Activated CD4-positive, alpha-beta T cell treated with anti-CD3 and anti-CD28 coated beads for 36 hours (primary cell): ENCODE data around the gene FAM47E. TPM values are rescaled to one million over a fixed set of nuclear protein-coding genes. Genes with fewer than 3 reads are reported as not detected.

Source experiments
- ATAC-seq: fragments of 200-7000 bp; cut with Tn5 transposase; one replicate; pipeline ENCODE4 v1.10.0; 2021; ENCODE audit warnings: mild to moderate bottlenecking, moderate library complexity
- CTCF ChIA-PET: fragments of 350-600 bp; sonication (Branson Sonifier 250); formaldehyde crosslinking; loops from one replicate; lab custom pipeline; 2021; ENCODE audit warnings: antibody characterized with exemption; lab: Charles Lee
- POLR2A ChIA-PET: fragments of 350-600 bp; sonication (Branson Sonifier 250); formaldehyde crosslinking; loops from one replicate; lab custom pipeline; 2021; ENCODE audit warnings: antibody characterized with exemption, inconsistent platforms; lab: Charles Lee
- DNase-seq: peaks from one replicate; pipeline ENCODE4 v3.0.0-alpha.2; 2020
- H3K27ac Mint-ChIP-seq: one replicate; pipeline ENCODE4 v1.8.0; 2021; ENCODE audit warnings: mixed read lengths
- H3K27me3 Mint-ChIP-seq: one replicate; pipeline ENCODE4 v1.8.0; 2021; ENCODE audit warnings: mixed read lengths
- H3K36me3 Mint-ChIP-seq: one replicate; pipeline ENCODE4 v1.8.0; 2021; ENCODE audit warnings: low read depth, mixed read lengths
- H3K4me1 Mint-ChIP-seq: one replicate; pipeline ENCODE4 v1.8.0; 2021; ENCODE audit warnings: mixed read lengths
- H3K4me3 Mint-ChIP-seq: one replicate; pipeline ENCODE4 v1.8.0; 2021; ENCODE audit warnings: mild to moderate bottlenecking, moderate library complexity, mixed read lengths
- H3K9me3 Mint-ChIP-seq: one replicate; pipeline ENCODE4 v1.8.0; 2021; ENCODE audit warnings: low read depth, mixed read lengths
- intact Hi-C, 2 experiments: fragments of 100-400 bp; cut with DNase I in 1 of 2; cut with micrococcal nuclease in 1 of 2; formaldehyde crosslinking; loops; one replicate each; pipeline versions ENCODE4 v1.14.2 to v1.15.1; 2022 to 2024; cut with DNase I, micrococcal nuclease
- total RNA-seq, 2 experiments: library from RNA; stranded (reverse); gene quantifications; one replicate each; pipeline ENCODE4 v1.2.3, GENCODE V29; 2021

The FAM47E gene
- total RNA-seq, 2 experiments from 2014 or later, result not detected

GRCh38 chr4:76246025-76246424, 5.5 kb upstream of the FAM47E start:
- no peaks in the 10 kb centered on the region for H3K36me3 Mint-ChIP-seq
- ATAC-seq, result no peak
- no peak overlapping the region for H3K27ac Mint-ChIP-seq
- no peak for DNase-seq
- intact Hi-C loops, result no loop called here
- CTCF ChIA-PET, result interaction anchor here (0.8 to 1.0 kb wide), 2 partner anchors 54 to 66 kb away, joined by 3 read pairs; no protein-coding TSS in a partner anchor
- POLR2A ChIA-PET, result no interaction called here
- H3K4me1 Mint-ChIP-seq, result peaks cover 2% of the 10 kb centered on the region
- H3K4me3 Mint-ChIP-seq, result no peak overlapping the region
- peaks cover 4% of the 10 kb centered on the region for H3K9me3 Mint-ChIP-seq
- H3K27me3 Mint-ChIP-seq, result peaks cover 35% of the 10 kb centered on the region

GRCh38 chr4:76246852-76247251, 4.7 kb upstream of the FAM47E start:
- Mint-ChIP-seq H3K36me3 (no peaks in the 10 kb centered on the region), H3K4me1 (peaks cover 6% of the 10 kb centered on the region), H3K9me3 (peaks cover under 1% of the 10 kb centered on the region), H3K27ac (no peak overlapping the region), H3K4me3 (no peak overlapping the region), H3K27me3 (peaks cover 39% of the 10 kb centered on the region)
- ChIA-PET POLR2A (no interaction called here), CTCF (interaction anchor here (0.8 to 1.0 kb wide), 2 partner anchors 53 to 67 kb away, joined by 3 read pairs; no protein-coding TSS in a partner anchor)
- DNase-seq (no peak), ATAC-seq (no peak)
- intact Hi-C loops, result no loop called here

DNA sequence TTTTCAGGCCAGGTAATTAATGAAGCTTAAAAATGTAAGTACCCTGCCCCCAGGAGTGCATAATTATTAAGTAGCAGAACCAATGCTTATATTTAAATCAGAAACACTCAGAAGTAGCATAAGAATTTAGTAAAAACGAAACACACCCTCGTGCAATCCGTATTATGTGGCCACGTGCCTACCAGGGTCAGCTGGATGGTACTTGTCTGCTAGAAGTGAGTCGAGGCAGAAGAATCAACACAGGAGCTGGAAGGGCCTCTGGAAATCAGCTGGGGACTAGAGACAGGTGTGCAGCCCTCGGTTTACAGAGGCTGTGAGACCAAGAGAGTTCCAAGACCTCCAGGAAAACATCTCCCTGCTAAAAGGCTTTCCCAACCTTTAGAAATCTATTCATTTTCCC, 559 bp upstream of the FAM47E start:
- POLR2A ChIA-PET, result no interaction called here
- H3K27ac Mint-ChIP-seq, result no peak overlapping the region
- peaks cover 59% of the 10 kb centered on the region for H3K27me3 Mint-ChIP-seq
- H3K4me1 Mint-ChIP-seq, result peaks cover 6% of the 10 kb centered on the region
- DNase-seq (peak; percentile 7), ATAC-seq (no peak)
- H3K4me3 Mint-ChIP-seq, result peak overlapping the region; percentile 62
- CTCF ChIA-PET, result interaction anchor here (0.5 to 1.7 kb wide), 3 partner anchors 15 to 71 kb away, joined by 3 to 5 read pairs (median 5); no protein-coding TSS in a partner anchor
- H3K36me3 Mint-ChIP-seq, result no peaks in the 10 kb centered on the region
- no peaks in the 10 kb centered on the region for H3K9me3 Mint-ChIP-seq
- intact Hi-C loops, result loop anchor here in 1 of 2 experiments (5.0 kb wide), 1 partner anchor 69 kb away; no protein-coding TSS in a partner anchor

- ChIA-PET CTCF (interaction anchor here (1.4 kb wide), 2 partner anchors 9 to 72 kb away, joined by 3 to 5 read pairs; no protein-coding TSS in a partner anchor), POLR2A (no interaction called here)
- intact Hi-C loops, result loop anchor here in 1 of 2 experiments (5.0 kb wide), 1 partner anchor 70 kb away; no protein-coding TSS in a partner anchor
- peaks cover 61% of the 10 kb centered on the region for H3K27me3 Mint-ChIP-seq
- no peaks in the 10 kb centered on the region for H3K9me3 Mint-ChIP-seq
- H3K27ac Mint-ChIP-seq, result no peak overlapping the region
- no peak for ATAC-seq
- DNase-seq, result no peak
- peak overlapping the region; percentile 20 for H3K4me3 Mint-ChIP-seq
- H3K4me1 Mint-ChIP-seq, result peaks cover 6% of the 10 kb centered on the region
- no peaks in the 10 kb centered on the region for H3K36me3 Mint-ChIP-seq
Observed at GRCh38 chr4:76252271-76252653, 741 bp downstream of the FAM47E start.

- H3K27ac Mint-ChIP-seq, result no peak overlapping the region
Observed at GRCh38 chr4:76253511-76253910, 2.0 kb downstream of the FAM47E start.

DNA sequence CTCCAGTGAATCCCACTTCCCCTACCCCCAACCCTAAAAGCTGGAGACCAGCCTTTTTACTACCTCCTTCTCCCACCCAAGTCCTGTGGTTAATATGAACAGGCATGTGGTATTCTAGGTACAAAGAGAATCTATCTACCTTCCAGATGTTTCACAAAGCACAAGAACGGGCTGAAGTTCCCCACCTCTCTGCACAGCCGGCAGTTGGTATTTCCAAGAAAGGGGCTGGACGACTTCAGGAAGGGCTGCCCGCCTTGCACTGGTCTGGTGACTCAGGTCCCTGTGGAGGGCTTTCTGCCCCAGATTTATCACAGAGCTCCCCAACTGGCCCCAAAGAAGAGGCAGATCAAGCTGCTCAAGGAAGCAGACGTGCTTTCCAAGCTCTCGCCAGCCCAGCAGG, 4.5 kb downstream of the FAM47E start:
- DNase-seq (no peak), ATAC-seq (no peak)
- ChIA-PET CTCF (interaction anchor here (1.2 kb wide), 1 partner anchor 12 kb away, joined by 3 read pairs; no protein-coding TSS in a partner anchor), POLR2A (no interaction called here)
- Mint-ChIP-seq H3K4me3 (no peak overlapping the region), H3K27me3 (peaks cover 42% of the 10 kb centered on the region), H3K4me1 (peaks cover 5% of the 10 kb centered on the region), H3K27ac (no peak overlapping the region), H3K9me3 (no peaks in the 10 kb centered on the region), H3K36me3 (no peaks in the 10 kb centered on the region)
- intact Hi-C loops, result no loop called here

More at GRCh38 chr4:76253511-76253910, 2.0 kb downstream of the FAM47E start:
- peaks cover 6% of the 10 kb centered on the region for H3K4me1 Mint-ChIP-seq
- ChIA-PET CTCF (interaction anchor here (0.5 to 1.4 kb wide), 5 partner anchors 8 to 439 kb away, joined by 3 to 5 read pairs (median 3); no protein-coding TSS in a partner anchor), POLR2A (no interaction called here)
- ATAC-seq, result no peak
- H3K4me3 Mint-ChIP-seq, result no peak overlapping the region
- no peaks in the 10 kb centered on the region for H3K36me3 Mint-ChIP-seq
- H3K9me3 Mint-ChIP-seq, result no peaks in the 10 kb centered on the region
- intact Hi-C loops, result loop anchor here in 1 of 2 experiments (5.0 kb wide), 1 partner anchor 71 kb away; no protein-coding TSS in a partner anchor
- no peak for DNase-seq
- peaks cover 56% of the 10 kb centered on the region for H3K27me3 Mint-ChIP-seq

DNA sequence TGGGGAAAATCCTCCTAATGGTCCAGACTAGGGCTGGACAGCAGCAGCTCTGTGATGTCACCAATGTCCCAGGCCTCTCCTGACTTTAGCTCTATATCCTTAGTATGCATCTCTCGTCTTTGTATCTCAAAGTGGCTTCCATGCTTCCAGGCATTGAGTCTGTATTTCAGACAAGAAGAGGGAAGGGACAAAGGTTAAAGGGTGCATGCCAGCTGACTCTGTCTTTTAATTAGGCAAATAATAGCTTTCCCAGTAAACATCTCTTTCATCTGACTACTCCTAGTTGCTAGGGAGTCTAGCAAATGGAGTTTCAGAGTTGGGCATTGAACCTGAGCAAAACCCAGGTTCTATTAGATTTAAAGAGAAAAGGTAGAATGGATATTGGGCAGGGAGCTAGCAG, 5.4 kb downstream of the FAM47E start:
- Mint-ChIP-seq H3K36me3 (no peaks in the 10 kb centered on the region), H3K4me3 (no peak overlapping the region), H3K27ac (no peak overlapping the region), H3K4me1 (no peaks in the 10 kb centered on the region), H3K27me3 (peaks cover 38% of the 10 kb centered on the region), H3K9me3 (no peaks in the 10 kb centered on the region)
- CTCF ChIA-PET, result no interaction called here
- POLR2A ChIA-PET, result no interaction called here
- ATAC-seq (no peak), DNase-seq (no peak)
- intact Hi-C loops, result no loop called here

- POLR2A ChIA-PET, result no interaction called here
Observed at GRCh38 chr4:76257824-76258223, 6.3 kb downstream of the FAM47E start.

GRCh38 chr4:76260571-76260970, 9.1 kb downstream of the FAM47E start:
- DNase-seq (no peak), ATAC-seq (no peak)
- H3K27me3 Mint-ChIP-seq, result peaks cover 13% of the 10 kb centered on the region
- intact Hi-C loops, result no loop called here
- CTCF ChIA-PET, result interaction anchor here (1.2 to 2.9 kb wide), 3 partner anchors 8 to 80 kb away, joined by 4 to 17 read pairs (median 5); no protein-coding TSS in a partner anchor
- H3K9me3 Mint-ChIP-seq, result no peaks in the 10 kb centered on the region
- no peaks in the 10 kb centered on the region for H3K4me1 Mint-ChIP-seq
- no peak overlapping the region for H3K27ac Mint-ChIP-seq
- no peak overlapping the region for H3K4me3 Mint-ChIP-seq
- POLR2A ChIA-PET, result no interaction called here
- no peaks in the 10 kb centered on the region for H3K36me3 Mint-ChIP-seq

More at GRCh38 chr4:76257824-76258223, 6.3 kb downstream of the FAM47E start:
- intact Hi-C loops, result no loop called here
- Mint-ChIP-seq H3K4me1 (no peaks in the 10 kb centered on the region), H3K9me3 (no peaks in the 10 kb centered on the region), H3K27ac (no peak overlapping the region), H3K36me3 (no peaks in the 10 kb centered on the region), H3K4me3 (no peak overlapping the region), H3K27me3 (peaks cover 30% of the 10 kb centered on the region)
- CTCF ChIA-PET, result no interaction called here
- no peak for ATAC-seq
- no peak for DNase-seq

GRCh38 chr4:76265631-76266218, 14.2 kb downstream of the FAM47E start:
- no peak for DNase-seq
- intact Hi-C loops, result no loop called here
- Mint-ChIP-seq H3K27me3 (peaks cover 5% of the 10 kb centered on the region), H3K27ac (no peak overlapping the region), H3K9me3 (no peaks in the 10 kb centered on the region), H3K36me3 (no peaks in the 10 kb centered on the region), H3K4me1 (no peaks in the 10 kb centered on the region), H3K4me3 (no peak overlapping the region)
- no peak for ATAC-seq
- POLR2A ChIA-PET, result no interaction called here
- CTCF ChIA-PET, result interaction anchor here (0.5 kb wide), 1 partner anchor 165 kb away, joined by 3 read pairs; no protein-coding TSS in a partner anchor

DNA sequence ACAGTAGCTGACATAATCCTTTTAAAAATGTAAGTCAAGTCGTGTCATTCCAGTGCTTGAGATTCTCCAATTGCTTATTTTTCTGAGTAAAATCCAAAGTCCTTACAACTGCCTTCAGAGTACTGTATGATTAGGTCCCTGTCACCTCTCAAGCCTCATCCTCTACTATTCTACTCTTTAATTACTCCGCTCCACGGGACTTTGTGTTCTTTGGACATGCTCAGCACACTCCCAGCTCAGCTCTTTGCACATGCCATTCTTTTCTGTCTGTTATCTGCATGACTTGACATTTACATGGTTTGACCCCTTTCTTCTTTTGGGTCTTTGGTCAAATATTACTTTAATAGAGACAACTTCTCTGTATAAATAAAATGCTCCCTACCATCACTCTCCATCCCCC, 15.1 kb downstream of the FAM47E start:
- Mint-ChIP-seq H3K36me3 (no peaks in the 10 kb centered on the region), H3K4me1 (no peaks in the 10 kb centered on the region), H3K27ac (no peak overlapping the region), H3K4me3 (no peak overlapping the region), H3K27me3 (peaks cover 8% of the 10 kb centered on the region), H3K9me3 (no peaks in the 10 kb centered on the region)
- intact Hi-C loops, result no loop called here
- DNase-seq, result no peak
- ChIA-PET POLR2A (no interaction called here), CTCF (interaction anchor here (0.5 kb wide), 1 partner anchor 166 kb away, joined by 3 read pairs; no protein-coding TSS in a partner anchor)
- ATAC-seq, result no peak

GRCh38 chr4:76267811-76268210, 16.3 kb downstream of the FAM47E start:
- no peak for DNase-seq
- H3K27ac Mint-ChIP-seq, result no peak overlapping the region
- intact Hi-C loops, result no loop called here
- no peak for ATAC-seq
- ChIA-PET CTCF (interaction anchor here (1.0 to 1.8 kb wide), 3 partner anchors 11 to 88 kb away, joined by 3 to 4 read pairs (median 3); no protein-coding TSS in a partner anchor), POLR2A (no interaction called here)
- no peaks in the 10 kb centered on the region for H3K9me3 Mint-ChIP-seq
- H3K36me3 Mint-ChIP-seq, result no peaks in the 10 kb centered on the region
- H3K27me3 Mint-ChIP-seq, result peaks cover 6% of the 10 kb centered on the region
- H3K4me3 Mint-ChIP-seq, result no peak overlapping the region
- no peaks in the 10 kb centered on the region for H3K4me1 Mint-ChIP-seq
